CD14-positive monocyte (primary cell): ENCODE data around the gene BBS5. TPM values are rescaled to one million over a fixed set of nuclear protein-coding genes. Genes with fewer than 3 reads are reported as not detected.

ENCODE experiments used
- DNase-seq, 3 donors: peaks; one replicate each; pipeline ENCODE4 v3.0.0-alpha.2; 2011 to 2022
- H2AFZ ChIP-seq: 2 replicates; pipeline ENCODE4 v1.6.0; 2012; ENCODE audit warnings: mild to moderate bottlenecking, low read depth, low read length, inconsistent platforms; ENCODE audit not compliant: insufficient read depth, poor library complexity, severe bottlenecking
- H3K27ac ChIP-seq, 2 donors: 1 replicate in 1 of 2; 2 replicates in 1 of 2; pipeline ENCODE4 v1.5.1; 2012 to 2013; ENCODE audit warnings: low read length in 2 of 2, control low read depth in 1 of 2, inconsistent platforms in 1 of 2, low read depth in 1 of 2, mild to moderate bottlenecking in 1 of 2
- H3K27me3 ChIP-seq, 2 donors: one replicate each; pipeline versions ENCODE4 v1.6.0 to v1.6.1; 2011 to 2013; ENCODE audit warnings: low read length in 2 of 2; ENCODE audit not compliant: control insufficient read depth in 2 of 2, insufficient read depth in 2 of 2
- H3K36me3 ChIP-seq, 2 donors: replicated peaks in 1 of 2; 1 replicate in 1 of 2; 2 replicates in 1 of 2; pipeline versions ENCODE4 v1.5.1 to v1.6.1; 2012 to 2013; ENCODE audit warnings: low read length in 2 of 2, control low read depth in 1 of 2, inconsistent platforms in 1 of 2, mild to moderate bottlenecking in 1 of 2; ENCODE audit not compliant: insufficient read depth in 2 of 2, control insufficient read depth in 1 of 2
- H3K4me1 ChIP-seq, 2 donors: 1 replicate in 1 of 2; 2 replicates in 1 of 2; pipeline versions ENCODE4 v1.5.1 to v1.6.1; 2012 to 2013; ENCODE audit warnings: low read length in 2 of 2, control low read depth in 1 of 2, inconsistent platforms in 1 of 2, mild to moderate bottlenecking in 1 of 2, moderate library complexity in 1 of 2; ENCODE audit not compliant: insufficient read depth in 2 of 2, control insufficient read depth in 1 of 2
- H3K4me2 ChIP-seq: replicated peaks from 2 replicates; pipeline ENCODE3; 2012; ENCODE audit warnings: low read length, moderate library complexity, mild to moderate bottlenecking; ENCODE audit not compliant: poor library complexity, severe bottlenecking; ENCODE audit errors: extremely low read depth
- H3K4me3 ChIP-seq, 3 experiments: fragments of 200-600 bp in 1 of 3; sonication (generic) in 1 of 3; replicated peaks in 1 of 3; 1 replicate in 2 of 3; 2 replicates in 1 of 3; pipeline ENCODE4 v1.5.1; 2011 to 2013; ENCODE audit warnings: low read length in 3 of 3, mild to moderate bottlenecking in 3 of 3, control low read depth in 2 of 3, low read depth in 2 of 3, inconsistent platforms in 1 of 3, moderate library complexity in 1 of 3
- H3K79me2 ChIP-seq: 2 replicates; pipeline ENCODE4 v1.6.0; 2012; ENCODE audit warnings: mild to moderate bottlenecking, control low read depth, inconsistent platforms, low read length, moderate library complexity; ENCODE audit not compliant: insufficient read depth
- H3K9ac ChIP-seq: 2 replicates; pipeline ENCODE4 v1.6.0; 2017; ENCODE audit warnings: low read length, mild to moderate bottlenecking; ENCODE audit not compliant: insufficient read depth, poor library complexity, severe bottlenecking
- H3K9me3 ChIP-seq, 2 donors: replicated peaks in 1 of 2; 1 replicate in 1 of 2; 2 replicates in 1 of 2; pipeline versions ENCODE4 v1.5.1 to v1.6.1; 2012 to 2013; ENCODE audit warnings: low read length in 2 of 2, control low read depth in 1 of 2; ENCODE audit not compliant: control insufficient read depth in 1 of 2, insufficient read depth in 1 of 2
- H4K20me1 ChIP-seq: 2 replicates; pipeline ENCODE4 v1.6.0; 2012; ENCODE audit warnings: mild to moderate bottlenecking, low read length, control low read depth, moderate library complexity; ENCODE audit not compliant: insufficient read depth
- H3K27ac Mint-ChIP-seq, 7 donors: one replicate each; pipeline ENCODE4 v1.8.0; 2020; ENCODE audit warnings: mild to moderate bottlenecking in 7 of 7, mixed read lengths in 7 of 7, moderate library complexity in 6 of 7, inconsistent platforms in 2 of 7
- H3K27me3 Mint-ChIP-seq, 3 donors: one replicate each; pipeline ENCODE4 v1.8.0; 2021 to 2022; ENCODE audit warnings: low read depth in 3 of 3, mild to moderate bottlenecking in 3 of 3, mixed read lengths in 3 of 3, moderate library complexity in 3 of 3, inconsistent platforms in 1 of 3
- H3K36me3 Mint-ChIP-seq, 2 donors: one replicate each; pipeline ENCODE4 v1.8.0; 2020; ENCODE audit warnings: mixed read lengths in 2 of 2, inconsistent platforms in 1 of 2, mild to moderate bottlenecking in 1 of 2
- H3K4me1 Mint-ChIP-seq: one replicate; pipeline ENCODE4 v1.8.0; 2020; ENCODE audit warnings: mild to moderate bottlenecking, mixed read lengths
- H3K4me3 Mint-ChIP-seq, 2 donors: one replicate each; pipeline ENCODE4 v1.8.0; 2020; ENCODE audit warnings: mild to moderate bottlenecking in 2 of 2, mixed read lengths in 2 of 2, moderate library complexity in 1 of 2
- H3K9me3 Mint-ChIP-seq, 7 donors: one replicate each; pipeline ENCODE4 v1.8.0; 2020 to 2022; ENCODE audit warnings: mixed read lengths in 7 of 7, mild to moderate bottlenecking in 6 of 7, moderate library complexity in 6 of 7, inconsistent platforms in 2 of 7
- WGBS: methylation state at CpG from one replicate; pipeline ENCODE4 v1.1.5; 2013; ENCODE audit warnings: missing lambda C conversion rate; ENCODE audit not compliant: insufficient coverage; 5-methylcytosine and 5-hydroxymethylcytosine counted together
- intact Hi-C, 2 donors: fragments of 100-400 bp; cut with micrococcal nuclease; formaldehyde crosslinking; loops; one replicate each; pipeline versions ENCODE4 v1.15.0 to v1.15.1; 2023
- polyA plus RNA-seq, 3 donors: library from polyadenylated mRNA; depleted of rRNA in 1 of 3; unstranded in 2 of 3; stranded (reverse) in 1 of 3; fragments of 300-500 nt in 2 of 3; fragments of >200 nt in 1 of 3; fragmentation: Illumina TruSeq in 2 of 3; gene quantifications; 1 replicate in 2 of 3; 2 replicates in 1 of 3; pipeline ENCODE4 v1.2.3, GENCODE V29; 2012 to 2021
- TF ChIP-seq, protein P1 (sequence below): fragments of 200-600 bp; IDR thresholded peaks from one replicate; pipeline ENCODE4 v1.8.0; 2022; ENCODE audit warnings: antibody characterized with exemption, mild to moderate bottlenecking

BBS5 gene
- polyA plus RNA-seq, 3 donors, result 0.04 to 0.08 TPM; not detected in 1

DNA sequence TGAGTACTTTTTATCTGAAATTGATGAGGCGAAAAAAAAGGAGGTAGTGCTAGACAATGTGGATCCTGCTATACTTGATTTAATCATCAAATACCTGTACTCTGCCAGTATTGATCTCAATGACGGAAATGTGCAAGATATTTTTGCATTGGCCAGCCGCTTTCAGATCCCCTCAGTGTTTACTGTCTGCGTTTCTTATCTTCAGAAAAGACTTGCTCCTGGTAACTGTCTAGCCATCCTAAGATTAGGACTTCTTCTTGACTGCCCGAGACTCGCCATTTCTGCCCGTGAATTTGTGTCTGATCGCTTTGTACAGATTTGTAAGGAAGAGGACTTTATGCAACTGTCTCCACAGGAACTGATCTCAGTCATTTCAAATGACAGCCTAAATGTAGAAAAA is 30.7 kb downstream of the BBS5 start:
- Histone ChIP-seq H4K20me1 (no peaks in the 10 kb centered on the region), H3K4me3 (no peak overlapping the region), H3K4me2 (no peak overlapping the region), H3K9ac (no peak overlapping the region), H2AFZ (no peak overlapping the region), H3K9me3 (no peaks in the 10 kb centered on the region), H3K27me3 (no peaks in the 10 kb centered on the region), H3K27ac (no peak overlapping the region), H3K79me2 (no peaks in the 10 kb centered on the region), H3K4me1 (no peaks in the 10 kb centered on the region), H3K36me3 (no peaks in the 10 kb centered on the region)
- Mint-ChIP-seq H3K4me1 (no peaks in the 10 kb centered on the region), H3K27ac (no peak overlapping the region), H3K36me3 (peaks cover 0 to 4% of the 10 kb centered on the region in 2 donors), H3K9me3 (peaks cover 0 to 7% (median 6%) of the 10 kb centered on the region in 7 donors), H3K4me3 (no peak overlapping the region), H3K27me3 (no peaks in the 10 kb centered on the region)
- intact Hi-C loops, result no loop called here
- TF ChIP-seq, protein P1, sequence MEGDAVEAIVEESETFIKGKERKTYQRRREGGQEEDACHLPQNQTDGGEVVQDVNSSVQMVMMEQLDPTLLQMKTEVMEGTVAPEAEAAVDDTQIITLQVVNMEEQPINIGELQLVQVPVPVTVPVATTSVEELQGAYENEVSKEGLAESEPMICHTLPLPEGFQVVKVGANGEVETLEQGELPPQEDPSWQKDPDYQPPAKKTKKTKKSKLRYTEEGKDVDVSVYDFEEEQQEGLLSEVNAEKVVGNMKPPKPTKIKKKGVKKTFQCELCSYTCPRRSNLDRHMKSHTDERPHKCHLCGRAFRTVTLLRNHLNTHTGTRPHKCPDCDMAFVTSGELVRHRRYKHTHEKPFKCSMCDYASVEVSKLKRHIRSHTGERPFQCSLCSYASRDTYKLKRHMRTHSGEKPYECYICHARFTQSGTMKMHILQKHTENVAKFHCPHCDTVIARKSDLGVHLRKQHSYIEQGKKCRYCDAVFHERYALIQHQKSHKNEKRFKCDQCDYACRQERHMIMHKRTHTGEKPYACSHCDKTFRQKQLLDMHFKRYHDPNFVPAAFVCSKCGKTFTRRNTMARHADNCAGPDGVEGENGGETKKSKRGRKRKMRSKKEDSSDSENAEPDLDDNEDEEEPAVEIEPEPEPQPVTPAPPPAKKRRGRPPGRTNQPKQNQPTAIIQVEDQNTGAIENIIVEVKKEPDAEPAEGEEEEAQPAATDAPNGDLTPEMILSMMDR, result no peak
- 97% methylated on average over 7 of the region's 8 CpGs for WGBS
- no peak for DNase-seq

DNA sequence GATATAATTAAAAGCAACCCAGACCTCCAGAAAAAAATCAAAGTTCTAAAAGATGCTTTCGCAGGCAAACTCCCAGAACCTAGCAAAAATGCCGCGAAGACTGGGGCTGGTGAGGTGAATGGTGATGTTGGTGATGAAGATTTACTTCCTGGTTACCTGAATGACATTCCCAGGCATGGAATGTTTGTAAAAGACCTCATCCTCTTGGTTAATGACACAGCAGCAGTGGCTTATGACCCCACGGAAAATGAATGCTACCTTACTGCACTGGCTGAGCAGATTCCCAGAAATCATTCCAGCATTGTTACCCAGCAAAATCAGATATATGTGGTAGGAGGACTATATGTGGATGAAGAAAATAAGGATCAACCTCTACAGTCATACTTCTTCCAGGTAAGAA is 31.2 kb downstream of the BBS5 start:
- intact Hi-C loops, result no loop called here
- TF ChIP-seq, protein P1, result no peak
- Mint-ChIP-seq H3K36me3 (no peaks in the 10 kb centered on the region), H3K9me3 (peaks cover 0 to 2% (median under 1%) of the 10 kb centered on the region in 7 donors), H3K4me3 (no peak overlapping the region), H3K27me3 (no peaks in the 10 kb centered on the region), H3K4me1 (no peaks in the 10 kb centered on the region), H3K27ac (no peak overlapping the region)
- 90% methylated on average over 2 of the region's 4 CpGs for WGBS
- Histone ChIP-seq H3K9ac (no peak overlapping the region), H3K4me2 (no peak overlapping the region), H2AFZ (no peak overlapping the region), H3K4me3 (no peak overlapping the region), H3K36me3 (no peaks in the 10 kb centered on the region), H4K20me1 (no peaks in the 10 kb centered on the region), H3K27ac (no peak overlapping the region), H3K79me2 (no peaks in the 10 kb centered on the region), H3K27me3 (no peaks in the 10 kb centered on the region), H3K4me1 (no peaks in the 10 kb centered on the region), H3K9me3 (no peaks in the 10 kb centered on the region)
- DNase-seq, result no peak
